Panc1 (cell line): ENCODE data around the gene KRT13. TPM values are rescaled to one million over a fixed set of nuclear protein-coding genes. Genes with fewer than 3 reads are reported as not detected.

ENCODE experiments used
- ATAC-seq: fragments of 200-7000 bp; cut with Tn5 transposase; 2 replicates; pipeline ENCODE4 v1.9.1; 2020; ENCODE audit warnings: mild to moderate bottlenecking, moderate library complexity
- BruUV-seq: library from RNA; stranded (reverse); fragments of 400-500 nt; replicated peaks from 2 replicates; lab custom pipeline; 2021; lab: Mats Ljungman, UMichigan
- CTCF ChIA-PET: fragments of 300-600 bp; sonication (Branson Sonifier 250); formaldehyde crosslinking; loops from one replicate; lab custom pipeline; 2022; ENCODE audit warnings: antibody characterized with exemption; lab: Charles Lee
- POLR2A ChIA-PET: fragments of 300-600 bp; sonication (Branson Sonifier 250); formaldehyde crosslinking; loops from one replicate; lab custom pipeline; 2022; ENCODE audit warnings: antibody characterized with exemption; lab: Charles Lee
- DNase-seq: peaks from one replicate; pipeline ENCODE4 v3.0.0-alpha.2; 2010; ENCODE audit warnings: low read depth, low spot score
- H3K27ac ChIP-seq: 2 replicates; pipeline ENCODE4 v1.5.1; 2011; ENCODE audit warnings: mild to moderate bottlenecking, low read length, inconsistent platforms
- H3K27me3 ChIP-seq: fragments of 200-500 bp; sonication (Bioruptor generic); 2 replicates; pipeline ENCODE4 v1.6.0; 2014; ENCODE audit warnings: low read length, inconsistent platforms; ENCODE audit not compliant: control insufficient read depth, insufficient read depth
- H3K36me3 ChIP-seq: fragments of 200-500 bp; sonication (Bioruptor generic); 2 replicates; pipeline ENCODE4 v1.5.1; 2014; ENCODE audit warnings: inconsistent platforms, mild to moderate bottlenecking, low read length, moderate library complexity; ENCODE audit not compliant: control insufficient read depth, insufficient read depth
- H3K4me1 ChIP-seq: 2 replicates; pipeline ENCODE4 v1.5.1; 2011; ENCODE audit warnings: inconsistent platforms, mild to moderate bottlenecking, low read length, moderate library complexity; ENCODE audit not compliant: control insufficient read depth, insufficient read depth
- H3K4me3 ChIP-seq, 2 experiments: 2 replicates each; pipeline ENCODE4 v1.5.1; 2011 to 2012; ENCODE audit warnings: low read depth in 2 of 2, low read length in 2 of 2, mild to moderate bottlenecking in 2 of 2, inconsistent platforms in 1 of 2, moderate library complexity in 1 of 2
- H3K9me3 ChIP-seq: fragments of 200-500 bp; sonication (Bioruptor generic); 2 replicates; pipeline ENCODE4 v1.5.1; 2014; ENCODE audit warnings: low read depth, mild to moderate bottlenecking, inconsistent platforms, low read length, moderate library complexity; ENCODE audit not compliant: control insufficient read depth, insufficient read depth
- CTCF ChIP-seq: fragments of 450-650 bp; IDR thresholded peaks from 2 replicates; pipeline ENCODE4 v1.5.1; 2017; ENCODE audit warnings: mild to moderate bottlenecking
- POLR2AphosphoS5 ChIP-seq: IDR thresholded peaks from 2 replicates; pipeline ENCODE4 v1.6.1; 2012; ENCODE audit warnings: mild to moderate bottlenecking, low read depth, low read length, moderate library complexity
- REST ChIP-seq, 2 experiments: IDR thresholded peaks; 2 replicates each; pipeline ENCODE4 v1.6.1; 2011 to 2012; ENCODE audit warnings: low read depth in 2 of 2, control low read depth in 1 of 2, low read length in 1 of 2, mild to moderate bottlenecking in 1 of 2, moderate library complexity in 1 of 2; ENCODE audit not compliant: insufficient read depth in 1 of 2
- SIN3A ChIP-seq: IDR thresholded peaks from 2 replicates; pipeline ENCODE4 v1.6.1; 2012; ENCODE audit warnings: low read depth, mild to moderate bottlenecking, low read length, moderate library complexity, borderline replicate concordance; ENCODE audit not compliant: insufficient read depth
- TCF7L2 ChIP-seq: IDR thresholded peaks from 2 replicates; pipeline ENCODE4 v1.6.1; 2011; ENCODE audit warnings: mild to moderate bottlenecking, low read depth, low read length, inconsistent platforms
- in situ Hi-C: cut with HindIII; loops from 2 replicates; pipeline ENCODE4 v1.10.0; 2016; ENCODE audit warnings: low sequenced_read_pairs, low pct_unique_long_range_greater_than_20kb
- intact Hi-C: fragments of 100-400 bp; cut with micrococcal nuclease; formaldehyde crosslinking; loops from one replicate; pipeline ENCODE4 v1.10.0; 2022; ENCODE audit not compliant: unreplicated experiment
- total RNA-seq: library from RNA; stranded (reverse); gene quantifications from one replicate; pipeline ENCODE4 v1.2.1, GENCODE V29; 2021; ENCODE audit not compliant: unreplicated experiment

KRT13 gene
- total RNA-seq, 1 experiment from 2014 or later = 0.36 TPM

GRCh38 chr17:41542357-41542756 lies 36.9 kb upstream of the KRT13 start:
- POLR2A ChIA-PET = interaction anchor here (0.6 to 1.4 kb wide), 2 partner anchors 14 to 625 kb away, joined by 10 to 18 read pairs; partner anchors contain the start of gene KRT19
- Histone ChIP-seq H3K9me3 (peaks cover 4% of the 10 kb centered on the region; the same call in 1 of the 2 replicates), H3K4me1 (peaks cover 51% of the 10 kb centered on the region), H3K27me3 (no peaks in the 10 kb centered on the region), H3K36me3 (no peaks in the 10 kb centered on the region), H3K27ac (peak overlapping the region; percentile 77; the same call in 1 of the 2 replicates), H3K4me3 (no peak overlapping the region)
- intact Hi-C loops (no loop called here), in situ Hi-C loops (loop anchor here (25.0 kb wide), 1 partner anchor 95 kb away; no protein-coding TSS in a partner anchor)
- ATAC-seq (no peak), DNase-seq (no peak)
- TF ChIP-seq REST (IDR thresholded peaks at IDR 0.05; ENCODE audit: insufficient read depth in 1 of 2, low read depth in 2 of 2, low read length in 1 of 2) (no peak), POLR2AphosphoS5 (no peak), TCF7L2 (no peak), SIN3A (no peak), CTCF (no peak)
- CTCF ChIA-PET = interaction anchor here (0.9 to 1.7 kb wide), 3 partner anchors 8 to 121 kb away, joined by 4 to 6 read pairs (median 6); no protein-coding TSS in a partner anchor
- BruUV-seq = no TSS peak

GRCh38 chr17:41540921-41541625 lies 35.7 kb upstream of the KRT13 start:
- intact Hi-C loops = no loop called here
- no peaks in the 10 kb centered on the region for H3K27me3 ChIP-seq
- H3K36me3 ChIP-seq = no peaks in the 10 kb centered on the region
- in situ Hi-C loops = loop anchor here (25.0 kb wide), 1 partner anchor 96 kb away; no protein-coding TSS in a partner anchor
- H3K4me3 ChIP-seq = no peak overlapping the region
- H3K27ac ChIP-seq = peak overlapping the region; percentile 77
- peaks cover 57% of the 10 kb centered on the region for H3K4me1 ChIP-seq
- H3K9me3 ChIP-seq = no peaks in the 10 kb centered on the region
- no peak for TF ChIP-seq POLR2AphosphoS5
- BruUV-seq = no TSS peak
- DNase-seq (no peak), ATAC-seq (no peak)
- ChIA-PET CTCF (interaction anchor here (1.7 to 2.1 kb wide), 2 partner anchors 8 to 122 kb away, joined by 6 to 9 read pairs; no protein-coding TSS in a partner anchor), POLR2A (interaction anchor here (0.5 kb wide), 1 partner anchor 139 kb away, joined by 9 read pairs; no protein-coding TSS in a partner anchor)
